K562 (cell line): ENCODE results near the gene METRN. TPM values are rescaled to one million over a fixed set of nuclear protein-coding genes. Genes with fewer than 3 reads are reported as not detected.

Experiments
- ATF7 ChIP-seq: fragments of 450-650 bp; IDR thresholded peaks from 2 replicates; pipeline ENCODE4 v1.7.1; 2014; ENCODE audit warnings: mild to moderate bottlenecking, moderate library complexity
- ETV5 ChIP-seq: sonication (generic); formaldehyde crosslinking; IDR thresholded peaks from 2 replicates; pipeline ENCODE4 v1.4.0; 2020; ENCODE audit warnings: low read depth, mild to moderate bottlenecking, missing genetic modification reagents
- ETV6 ChIP-seq, 3 experiments: fragments of 150-350 bp in 1 of 3; sonication (generic) in 1 of 3; formaldehyde crosslinking in 1 of 3; IDR thresholded peaks; 2 replicates each; pipeline versions ENCODE4 v1.6.1 to v1.8.0; 2014 to 2022; ENCODE audit warnings: borderline replicate concordance in 2 of 3, low read depth in 2 of 3, antibody characterized with exemption in 1 of 3, low read length in 1 of 3, mild to moderate bottlenecking in 1 of 3, missing genetic modification reagents in 1 of 3
- HOXB6 ChIP-seq: fragments of 250-450 bp; sonication (Bioruptor Pico); IDR thresholded peaks from 2 replicates; pipeline ENCODE4 v1.5.1; 2022; ENCODE audit warnings: mild to moderate bottlenecking, borderline replicate concordance
- KLF1 ChIP-seq: fragments of 450-650 bp; IDR thresholded peaks from 2 replicates; pipeline ENCODE4 v1.6.1; 2016; ENCODE audit warnings: missing genetic modification characterization, missing compliant biosample characterization
- KLF13 ChIP-seq: fragments of 450-650 bp; IDR thresholded peaks from 2 replicates; pipeline ENCODE4 v1.6.1; 2016; ENCODE audit warnings: missing genetic modification characterization, low read depth, mild to moderate bottlenecking, missing compliant biosample characterization, moderate library complexity, borderline replicate concordance
- NUFIP1 ChIP-seq: fragments of 450-650 bp; IDR thresholded peaks from 2 replicates; pipeline ENCODE4 v1.6.1; 2018; ENCODE audit not compliant: partially characterized antibody
- RBM14 ChIP-seq: fragments of 200-400 bp; formaldehyde crosslinking; IDR thresholded peaks from 2 replicates; pipeline ENCODE4 v1.6.1; 2018; ENCODE audit warnings: low read depth, mild to moderate bottlenecking, low read length, moderate library complexity, borderline replicate concordance; ENCODE audit not compliant: insufficient read depth
- SFPQ ChIP-seq: fragments of 200-400 bp; formaldehyde crosslinking; IDR thresholded peaks from 2 replicates; pipeline ENCODE4 v1.6.1; 2017; ENCODE audit warnings: mild to moderate bottlenecking, low read depth, low read length, moderate library complexity
- SIN3A ChIP-seq, 2 experiments: fragments of 150-350 bp in 1 of 2; IDR thresholded peaks; 2 replicates each; pipeline ENCODE4 v1.6.1; 2011 to 2016; ENCODE audit warnings: borderline replicate concordance in 2 of 2, low read depth in 2 of 2, low read length in 2 of 2, mild to moderate bottlenecking in 2 of 2, moderate library complexity in 2 of 2; ENCODE audit not compliant: control insufficient read depth in 1 of 2
- SIX5 ChIP-seq, 2 experiments: IDR thresholded peaks; 2 replicates each; pipeline ENCODE4 v1.6.1; 2011; ENCODE audit warnings: low read length in 2 of 2, borderline replicate concordance in 1 of 2, low read depth in 1 of 2, mild to moderate bottlenecking in 1 of 2, moderate library complexity in 1 of 2; ENCODE audit not compliant: insufficient read depth in 1 of 2
- SMAD4 ChIP-seq: fragments of 250-450 bp; sonication (Bioruptor Pico); conservative IDR thresholded peaks from 2 replicates; pipeline ENCODE4 v1.8.0; 2021; ENCODE audit warnings: inconsistent platforms, mild to moderate bottlenecking, moderate library complexity
- SPI1 ChIP-seq: IDR thresholded peaks from 2 replicates; pipeline ENCODE4 v1.6.1; 2011; ENCODE audit warnings: low read depth, low read length, control low read depth, borderline replicate concordance
- TAF1 ChIP-seq: IDR thresholded peaks from 2 replicates; pipeline ENCODE4 v1.6.1; 2011; ENCODE audit warnings: mild to moderate bottlenecking, low read length, moderate library complexity; ENCODE audit not compliant: insufficient read depth, control insufficient read depth, severe bottlenecking; ENCODE audit errors: extremely low read depth
- TOE1 ChIP-seq, 2 experiments: fragments of 450-650 bp in 1 of 2; sonication (generic) in 1 of 2; formaldehyde crosslinking in 1 of 2; IDR thresholded peaks; 2 replicates each; pipeline versions ENCODE4 v1.7.1 to v1.8.0; 2016 to 2022; ENCODE audit warnings: borderline replicate concordance in 2 of 2, mild to moderate bottlenecking in 2 of 2, antibody characterized with exemption in 1 of 2, inconsistent platforms in 1 of 2, low read depth in 1 of 2, missing genetic modification reagents in 1 of 2, moderate library complexity in 1 of 2
- ZFP91 ChIP-seq: sonication (generic); formaldehyde crosslinking; IDR thresholded peaks from 2 replicates; pipeline ENCODE4 v1.8.0; 2022; ENCODE audit warnings: mild to moderate bottlenecking, missing genetic modification reagents
- ZNF146 ChIP-seq: IDR thresholded peaks from one replicate; pipeline ENCODE4 v1.6.1; 2018; ENCODE audit warnings: missing compliant biosample characterization; ENCODE audit not compliant: unreplicated experiment
- ZNF311 ChIP-seq: fragments of 250-450 bp; sonication (Bioruptor Pico); IDR thresholded peaks from 2 replicates; pipeline ENCODE4 v1.4.0; 2020; ENCODE audit warnings: mild to moderate bottlenecking, moderate library complexity
- ZNF408 ChIP-seq: fragments of 250-450 bp; sonication (Bioruptor Pico); IDR thresholded peaks from 2 replicates; pipeline ENCODE4 v1.4.0; 2020; ENCODE audit warnings: low read depth, mild to moderate bottlenecking, moderate library complexity
- polyA plus RNA-seq, 8 experiments: library from polyadenylated mRNA; depleted of rRNA in 4 of 8; stranded (reverse) in 5 of 8; unstranded in 3 of 8; fragments of >200 nt; fragmentation: Nextera tagmentation in 2 of 8; fragmentation: Illumina TruSeq in 1 of 8; extraction: Ambion mirVana in 2 of 8; extraction: Trizol in 1 of 8; gene quantifications; 2 replicates each; pipeline versions ENCODE4 v1.2.1 to v1.2.3, GENCODE V29; 2011 to 2014; ENCODE audit warnings: inconsistent platforms in 1 of 8, missing spikeins in 1 of 8
- total RNA-seq, 7 experiments: library from RNA; depleted of rRNA in 6 of 7; stranded (reverse); fragments of >200 nt in 6 of 7; fragmentation: Illumina TruSeq in 2 of 7; extraction: Trizol in 2 of 7; gene quantifications; 2 replicates each; pipeline versions ENCODE4 v1.2.1 to v1.2.3, GENCODE V29; 2011 to 2021; ENCODE audit warnings: low replicate concordance in 1 of 7

Gene METRN
- total and polyA plus RNA-seq, 9 of the 15 experiments (the other 6 are each of a cell fraction or from before 2014, with no cell fraction given) = 0.20 to 89.8 (median 15.4) TPM

GRCh38 chr16:726438-727290 lies 11.7 kb downstream of the METRN start, which contains the start of the genes CCDC78 and HAGHL (continued):
- TF ChIP-seq ETV5 (CRISPR knock-in tag) (no peak), ATF7 (no peak), ETV6 (IDR thresholded peaks at IDR 0.05; ENCODE audit: borderline replicate concordance in 1 of 2, low read depth in 2 of 2, low read length in 1 of 2) (no peak), ETV6 (CRISPR knock-in tag; IDR thresholded peaks at IDR 0.05; ENCODE audit: borderline replicate concordance) (no peak), KLF1 (tag) (no peak), TAF1 (peak; percentile 33), RBM14 (no peak), TOE1 (IDR thresholded peaks at IDR 0.05; ENCODE audit: borderline replicate concordance) (no peak), TOE1 (CRISPR knock-in tag; IDR thresholded peaks at IDR 0.05; ENCODE audit: borderline replicate concordance, low read depth) (no peak), ZFP91 (no peak), SPI1 (no peak), KLF13 (tag) (no peak), SIX5 (IDR thresholded peaks at IDR 0.05; ENCODE audit: borderline replicate concordance in 1 of 2, insufficient read depth in 1 of 2, low read depth in 1 of 2, low read length in 2 of 2) (no peak), SMAD4 (CRISPR knock-in tag) (0 out of 2 replicates have a peak, but pooled peaks have one; percentile 15), ZNF146 (CRISPR knock-in tag) (no peak), HOXB6 (CRISPR knock-in tag) (no peak), SIN3A (IDR thresholded peaks at IDR 0.05; ENCODE audit: borderline replicate concordance in 2 of 2, control insufficient read depth in 1 of 2, low read depth in 2 of 2, low read length in 2 of 2) (peak in 1 of 2 experiments; percentile 21; a peak in 1 of 4 replicates), ZNF408 (no peak), ZNF311 (no peak), SFPQ (no peak), NUFIP1 (no peak)
